ENCODE results near the gene THSD7B.

- TF ChIP-seq GATA3 (IDR thresholded peaks at IDR 0.05; ENCODE audit: low read depth, low read length) = no peak
- no peak for TF ChIP-seq GATA2 (IDR thresholded peaks at IDR 0.05; ENCODE audit: low read depth, low read length)
Observed at GRCh38 chr2:137261881-137262585, 496.7 kb downstream of the THSD7B start.
